Left lung (tissue), 14 donors: Measurements from ENCODE around the gene ISG20. TPM values are rescaled to one million over a fixed set of nuclear protein-coding genes. Genes with fewer than 3 reads are reported as not detected.

ENCODE experiments used
- ATAC-seq: fragments of 200-7000 bp; cut with Tn5 transposase; one replicate; pipeline ENCODE4 v1.9.1; 2020; ENCODE audit warnings: moderate library complexity
- DNase-seq, 4 donors: peaks; one replicate each; pipeline ENCODE4 v3.0.0-alpha.2; 2013 to 2020
- H3K27ac ChIP-seq, 2 donors: fragments of 200-600 bp; sonication (generic) in 1 of 2; one replicate each; pipeline versions ENCODE4 v1.5.0 to v1.8.0; 2020 to 2021
- H3K27me3 ChIP-seq, 2 donors: fragments of 200-600 bp; sonication (generic) in 1 of 2; one replicate each; pipeline versions ENCODE4 v1.5.0 to v1.8.0; 2020 to 2021
- H3K36me3 ChIP-seq, 2 donors: fragments of 200-600 bp; sonication (generic) in 1 of 2; one replicate each; pipeline versions ENCODE4 v1.5.0 to v1.8.0; 2020 to 2021
- H3K4me1 ChIP-seq, 2 donors: fragments of 200-600 bp; one replicate each; pipeline ENCODE4 v1.8.0; 2021
- H3K4me3 ChIP-seq, 2 donors: fragments of 200-600 bp; sonication (generic) in 1 of 2; one replicate each; pipeline versions ENCODE4 v1.5.0 to v1.8.0; 2020 to 2021; ENCODE audit warnings: mild to moderate bottlenecking in 1 of 2
- H3K9me3 ChIP-seq, 2 donors: fragments of 200-600 bp; sonication (generic) in 1 of 2; one replicate each; pipeline versions ENCODE4 v1.5.0 to v1.8.0; 2020 to 2021
- intact Hi-C, 2 donors: fragments of 100-400 bp; cut with DNase I; formaldehyde crosslinking; loops; one replicate each; pipeline versions ENCODE4 v1.11.2 to v1.14.2; 2022
- long read RNA-seq, 12 donors: library from polyadenylated mRNA in 2 of 12; unstranded in 2 of 12; transcript quantifications; one replicate each; pipeline ENCODE4 v2.0.0 and lab custom pipeline, GENCODE V29; 2019 to 2026
- polyA plus RNA-seq, 6 donors: library from polyadenylated mRNA; unstranded; fragments of 120-200 nt; gene quantifications; one replicate each; pipeline ENCODE4 v1.2.1, GENCODE V29; 2013; ENCODE audit not compliant: insufficient read length in 6 of 6
- total RNA-seq, 2 donors: library from RNA; stranded (reverse); fragmentation: NEBNext Ultra II Directional; extraction: Animal tissue kit (Norgen Biotek cat#: 25700); gene quantifications; one replicate each; pipeline ENCODE4 v1.2.1, GENCODE V29; 2021
- TF ChIP-seq, protein P1 (sequence below), 2 donors: fragments of 200-600 bp; sonication (generic) in 1 of 2; IDR thresholded peaks; one replicate each; pipeline versions ENCODE4 v1.5.0 to v1.8.0; 2021; ENCODE audit warnings: antibody characterized with exemption in 2 of 2
- donor health status: DM: no; HTN: yes; CAD: no.
- donor health status: DM: no; HTN: no; CAD: no.

ISG20 gene
- total RNA-seq: 10 to 100 TPM; 15.8 to 23.6 TPM
- 1 to 10 TPM in 5 of 6 donors, under 1 TPM in 1; 1.00 to 1.7 (median 1.2) TPM for polyA plus RNA-seq
- long read RNA-seq, donor 1, partial matches to known transcripts: 0 of 3 reads
- long read RNA-seq, donor 1, other reads (novel, unspliced or antisense): 0 of 3 reads
- long read RNA-seq, donor 2: 0 reads
- long read RNA-seq, donor 3: 0 reads
- long read RNA-seq, donor 4, transcript ISG20-201 (4 exons, 1,856 nt): major isoform, 11 of 17 reads
- long read RNA-seq, donor 4, partial matches to known transcripts: 1 of 17 reads
- long read RNA-seq, donor 4, other reads (novel, unspliced or antisense): 3 of 17 reads
- long read RNA-seq, donor 5, partial matches to known transcripts: 0 of 1 reads
- long read RNA-seq, donor 5, other reads (novel, unspliced or antisense): 0 of 1 reads
- long read RNA-seq, donor 6: 0 reads
- long read RNA-seq, donor 7: 0 reads
- long read RNA-seq, donor 8, partial matches to known transcripts: 0 of 1 reads
- long read RNA-seq, donor 8, other reads (novel, unspliced or antisense): 0 of 1 reads
- long read RNA-seq, donor 9: 0 reads
- long read RNA-seq, donor 10, transcript ISG20-201 (4 exons, 1,856 nt): major isoform, 27 of 35 reads
- long read RNA-seq, donor 10, partial matches to known transcripts: 0 of 35 reads
- long read RNA-seq, donor 10, other reads (novel, unspliced or antisense): 6 of 35 reads
- long read RNA-seq, donor 11: 0 reads
- long read RNA-seq, donor 12, partial matches to known transcripts: 0 of 1 reads
- long read RNA-seq, donor 12, other reads (novel, unspliced or antisense): 0 of 1 reads

GRCh38 chr15:88638626-88639372 lies at the start of gene ISG20:
Gene ISG20, plus strand, starts transcription at chr15:88639016. Its CDS starts 351 bp downstream, at chr15:88639367.
- TF ChIP-seq, protein P1, sequence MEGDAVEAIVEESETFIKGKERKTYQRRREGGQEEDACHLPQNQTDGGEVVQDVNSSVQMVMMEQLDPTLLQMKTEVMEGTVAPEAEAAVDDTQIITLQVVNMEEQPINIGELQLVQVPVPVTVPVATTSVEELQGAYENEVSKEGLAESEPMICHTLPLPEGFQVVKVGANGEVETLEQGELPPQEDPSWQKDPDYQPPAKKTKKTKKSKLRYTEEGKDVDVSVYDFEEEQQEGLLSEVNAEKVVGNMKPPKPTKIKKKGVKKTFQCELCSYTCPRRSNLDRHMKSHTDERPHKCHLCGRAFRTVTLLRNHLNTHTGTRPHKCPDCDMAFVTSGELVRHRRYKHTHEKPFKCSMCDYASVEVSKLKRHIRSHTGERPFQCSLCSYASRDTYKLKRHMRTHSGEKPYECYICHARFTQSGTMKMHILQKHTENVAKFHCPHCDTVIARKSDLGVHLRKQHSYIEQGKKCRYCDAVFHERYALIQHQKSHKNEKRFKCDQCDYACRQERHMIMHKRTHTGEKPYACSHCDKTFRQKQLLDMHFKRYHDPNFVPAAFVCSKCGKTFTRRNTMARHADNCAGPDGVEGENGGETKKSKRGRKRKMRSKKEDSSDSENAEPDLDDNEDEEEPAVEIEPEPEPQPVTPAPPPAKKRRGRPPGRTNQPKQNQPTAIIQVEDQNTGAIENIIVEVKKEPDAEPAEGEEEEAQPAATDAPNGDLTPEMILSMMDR (IDR thresholded peaks at IDR 0.05): peak in 1 of 2 donors; percentile 35
- peak; percentile 88 to 96 (median 94) for DNase-seq

DNA sequence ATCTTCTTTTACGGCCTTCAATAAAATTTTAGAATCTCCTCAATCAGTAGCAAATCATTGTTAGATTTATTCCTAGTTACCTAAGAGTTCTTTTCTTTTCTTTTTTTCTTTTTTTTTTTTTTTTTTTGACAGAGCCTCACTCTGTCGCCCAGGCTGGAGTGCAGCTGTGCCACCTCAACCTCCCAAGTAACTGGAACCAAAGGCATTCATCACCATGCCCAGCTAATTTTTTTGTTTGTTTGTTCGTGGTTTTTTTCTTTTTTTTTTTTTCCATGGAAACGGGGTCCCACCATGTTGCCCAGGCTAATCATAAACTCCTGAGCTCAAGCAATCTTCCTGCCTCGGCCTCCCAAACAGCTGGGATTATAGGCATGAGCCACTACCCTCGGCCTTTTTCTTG lies 48.1 kb upstream of the ISG20 start:
- H3K27me3 ChIP-seq: no peaks in the 10 kb centered on the region
- no peaks in the 10 kb centered on the region for H3K9me3 ChIP-seq
- DNase-seq: no peak
- TF ChIP-seq, protein P1 (IDR thresholded peaks at IDR 0.05): no peak
- H3K4me1 ChIP-seq: no peaks in the 10 kb centered on the region
- H3K36me3 ChIP-seq: no peaks in the 10 kb centered on the region
- H3K27ac ChIP-seq: no peak overlapping the region
- no peak for ATAC-seq
- H3K4me3 ChIP-seq: no peak overlapping the region
- intact Hi-C loops: no loop called here

More at GRCh38 chr15:88638626-88639372, at the start of gene ISG20:
- Histone ChIP-seq H3K4me3 (peak within 1 kb of the TSS; percentile 31 to 52), H3K27me3 (no peaks in the 10 kb centered on the region), H3K36me3 (peaks cover 0 to 6% of the 10 kb centered on the region in 2 donors), H3K27ac (peak within 1 kb of the TSS; percentile 94), H3K9me3 (no peaks in the 10 kb centered on the region), H3K4me1 (peaks cover 18 to 69% of the 10 kb centered on the region in 2 donors)
- intact Hi-C loops: no loop called here
- ATAC-seq: peak; percentile 90

DNA sequence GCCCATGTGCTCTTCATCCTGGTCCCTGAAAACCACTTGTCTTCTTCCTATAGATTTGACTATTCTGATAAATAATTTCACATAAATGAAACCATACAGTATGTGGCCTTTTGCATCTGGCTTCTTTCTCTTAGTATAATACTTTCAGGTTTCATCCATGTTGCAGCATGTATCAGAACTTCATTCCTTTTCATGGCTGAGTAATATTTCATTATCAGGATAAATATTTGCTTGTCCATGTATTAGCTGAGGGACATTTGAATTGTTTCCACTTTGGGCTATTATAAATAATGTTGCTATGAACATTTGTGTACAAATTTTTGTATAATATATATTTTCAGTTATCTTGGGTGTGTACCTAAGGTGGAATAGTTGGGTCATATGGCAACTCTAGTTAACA lies 47.4 kb upstream of the ISG20 start:
- H3K4me3 ChIP-seq: no peak overlapping the region
- no peaks in the 10 kb centered on the region for H3K4me1 ChIP-seq
- H3K27ac ChIP-seq: no peak overlapping the region
- H3K27me3 ChIP-seq: no peaks in the 10 kb centered on the region
- intact Hi-C loops: no loop called here
- DNase-seq (no peak), ATAC-seq (no peak)
- H3K9me3 ChIP-seq: no peaks in the 10 kb centered on the region
- H3K36me3 ChIP-seq: no peaks in the 10 kb centered on the region
- TF ChIP-seq, protein P1 (IDR thresholded peaks at IDR 0.05): no peak

GRCh38 chr15:88603885-88604284 lies 34.9 kb upstream of the ISG20 start:
- ATAC-seq (no peak), DNase-seq (no peak)
- TF ChIP-seq, protein P1 (IDR thresholded peaks at IDR 0.05): no peak
- Histone ChIP-seq H3K27me3 (peaks cover 45 to 62% of the 10 kb centered on the region in 2 donors), H3K4me1 (no peaks in the 10 kb centered on the region), H3K27ac (no peak overlapping the region), H3K9me3 (no peaks in the 10 kb centered on the region), H3K36me3 (no peaks in the 10 kb centered on the region), H3K4me3 (no peak overlapping the region)
- intact Hi-C loops: no loop called here
